ENCODE results near the gene ADSL. TPM values are rescaled to one million over a fixed set of nuclear protein-coding genes. Genes with fewer than 3 reads are reported as not detected.

Gene ADSL
- total and polyA plus RNA-seq, 2 donors (not counting 1 experiment from before 2014, with no cell fraction given) = 61.0 to 63.8 TPM

DNA sequence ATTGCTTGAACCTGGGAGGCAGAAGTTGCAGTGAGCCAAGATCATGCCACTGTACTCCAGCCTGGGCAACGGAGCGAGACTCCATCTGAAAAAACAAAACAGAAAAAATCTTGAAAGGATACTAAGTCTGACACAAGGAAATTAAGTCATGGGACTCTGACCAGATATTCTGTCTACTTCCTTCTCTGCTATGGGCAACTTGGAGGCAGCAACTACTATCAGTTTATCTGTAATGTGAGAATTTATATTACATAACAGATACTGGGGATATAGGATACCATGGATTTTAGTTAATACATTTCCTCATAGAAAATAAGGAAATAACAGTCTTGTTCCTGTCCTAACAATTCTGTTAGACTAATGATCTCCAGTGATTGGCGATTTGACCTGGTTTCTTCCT, 22.5 kb downstream of the ADSL start:
- TF ChIP-seq EZH2 (IDR thresholded peaks at IDR 0.05; ENCODE audit: borderline replicate concordance, insufficient read depth, low read depth, low read length, poor library complexity, severe bottlenecking) = no peak
- TF ChIP-seq, protein P1, sequence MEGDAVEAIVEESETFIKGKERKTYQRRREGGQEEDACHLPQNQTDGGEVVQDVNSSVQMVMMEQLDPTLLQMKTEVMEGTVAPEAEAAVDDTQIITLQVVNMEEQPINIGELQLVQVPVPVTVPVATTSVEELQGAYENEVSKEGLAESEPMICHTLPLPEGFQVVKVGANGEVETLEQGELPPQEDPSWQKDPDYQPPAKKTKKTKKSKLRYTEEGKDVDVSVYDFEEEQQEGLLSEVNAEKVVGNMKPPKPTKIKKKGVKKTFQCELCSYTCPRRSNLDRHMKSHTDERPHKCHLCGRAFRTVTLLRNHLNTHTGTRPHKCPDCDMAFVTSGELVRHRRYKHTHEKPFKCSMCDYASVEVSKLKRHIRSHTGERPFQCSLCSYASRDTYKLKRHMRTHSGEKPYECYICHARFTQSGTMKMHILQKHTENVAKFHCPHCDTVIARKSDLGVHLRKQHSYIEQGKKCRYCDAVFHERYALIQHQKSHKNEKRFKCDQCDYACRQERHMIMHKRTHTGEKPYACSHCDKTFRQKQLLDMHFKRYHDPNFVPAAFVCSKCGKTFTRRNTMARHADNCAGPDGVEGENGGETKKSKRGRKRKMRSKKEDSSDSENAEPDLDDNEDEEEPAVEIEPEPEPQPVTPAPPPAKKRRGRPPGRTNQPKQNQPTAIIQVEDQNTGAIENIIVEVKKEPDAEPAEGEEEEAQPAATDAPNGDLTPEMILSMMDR (IDR thresholded peaks at IDR 0.05) = no peak
- H3K9me3 Mint-ChIP-seq (ENCODE audit: insufficient read depth) = no peaks in the 10 kb centered on the region
- ChIA-PET CTCF (interaction anchor here (0.9 kb wide), 1 partner anchor 68 kb away, joined by 3 read pairs; no protein-coding TSS in a partner anchor), POLR2A (no interaction called here)
- intact Hi-C loops (cut with micrococcal nuclease) = no loop called here
- Histone ChIP-seq H4K20me1 (ENCODE audit: control insufficient read depth, insufficient read depth, low read length, poor library complexity, severe bottlenecking) (no peaks in the 10 kb centered on the region), H3K9me3 (ENCODE audit: control extremely low read depth in 1 of 3, control insufficient read depth in 2 of 3, insufficient read depth in 1 of 3, low read length in 2 of 3) (no peaks in the 10 kb centered on the region), H3K27me3 (replicated peaks in 1 of 4; ENCODE audit: control extremely low read depth in 1 of 4, control insufficient read depth in 3 of 4, insufficient read depth in 4 of 4, low read length in 3 of 4) (no peaks in the 10 kb centered on the region), H3K9ac (ENCODE audit: low read length) (no peak overlapping the region), H2AFZ (ENCODE audit: insufficient read depth, low read depth, low read length, poor library complexity, severe bottlenecking) (no peak overlapping the region), H3K4me3 (ENCODE audit: control extremely low read depth in 1 of 5, extremely low read depth in 1 of 5, insufficient read depth in 1 of 5, low read depth in 2 of 5, low read length in 4 of 5) (no peak overlapping the region), H3K4me1 (ENCODE audit: control insufficient read depth in 2 of 2, insufficient read depth in 2 of 2, low read length in 2 of 2) (peaks cover 6 to 9% of the 10 kb centered on the region in 2 donors), H3K79me2 (ENCODE audit: control insufficient read depth, insufficient read depth, low read length) (peaks cover 35% of the 10 kb centered on the region), H3K4me2 (replicated peaks; ENCODE audit: low read depth, low read length, poor library complexity, severe bottlenecking) (no peak overlapping the region), H3K36me3 (replicated peaks in 1 of 2; ENCODE audit: control extremely low read depth in 1 of 2, control insufficient read depth in 1 of 2, extremely low read depth in 1 of 2, insufficient read depth in 2 of 2, low read length in 1 of 2) (peaks cover 11 to 40% of the 10 kb centered on the region in 2 experiments), H3K27ac (ENCODE audit: low read length in 2 of 2) (no peak overlapping the region)
- ATAC-seq (ENCODE audit: low read depth) (no peak), DNase-seq (no peak)
- peaks cover 23% of the 10 kb centered on the region for H3K4me1 Mint-ChIP-seq
- WGBS (ENCODE audit: insufficient coverage) = 100% methylated on average over 2 of the region's 3 CpGs
- no peaks in the 10 kb centered on the region for H3K27me3 Mint-ChIP-seq
- H3K4me3 Mint-ChIP-seq = no peak overlapping the region
- H3K27ac Mint-ChIP-seq = no peak overlapping the region

DNA sequence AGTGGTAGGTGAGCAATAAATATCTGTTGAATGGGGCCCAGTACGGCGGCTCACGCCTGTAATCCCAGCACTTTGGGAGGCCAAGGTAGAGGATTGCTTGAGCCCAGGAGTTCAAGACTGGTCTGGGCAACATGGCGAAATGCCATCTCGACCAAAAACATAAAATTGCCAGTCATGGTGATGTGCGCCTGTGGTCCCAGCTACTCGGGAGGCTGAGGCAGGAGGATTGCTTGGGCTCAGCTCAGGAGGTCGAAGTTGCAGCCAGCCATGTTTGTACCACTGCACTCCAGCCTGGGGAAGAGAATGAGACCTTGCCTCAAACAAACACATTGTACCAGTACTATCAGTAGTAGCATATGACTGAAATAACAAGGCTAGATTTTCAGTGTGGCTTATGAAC, 28.3 kb downstream of the ADSL start:
- WGBS (ENCODE audit: insufficient coverage) = 98% methylated on average over 7 of the region's 8 CpGs
- Histone ChIP-seq H3K4me3 (ENCODE audit: control extremely low read depth in 1 of 5, extremely low read depth in 1 of 5, insufficient read depth in 1 of 5, low read depth in 2 of 5, low read length in 4 of 5) (no peak overlapping the region), H3K27ac (ENCODE audit: low read length in 2 of 2) (peak overlapping the region in 1 of 2 donors; percentile 71), H3K4me1 (ENCODE audit: control insufficient read depth in 2 of 2, insufficient read depth in 2 of 2, low read length in 2 of 2) (peaks cover 46 to 53% of the 10 kb centered on the region in 2 donors), H3K9me3 (ENCODE audit: control extremely low read depth in 1 of 3, control insufficient read depth in 2 of 3, insufficient read depth in 1 of 3, low read length in 2 of 3) (no peaks in the 10 kb centered on the region), H3K79me2 (ENCODE audit: control insufficient read depth, insufficient read depth, low read length) (peaks cover 90% of the 10 kb centered on the region), H2AFZ (ENCODE audit: insufficient read depth, low read depth, low read length, poor library complexity, severe bottlenecking) (no peak overlapping the region), H3K4me2 (replicated peaks; ENCODE audit: low read depth, low read length, poor library complexity, severe bottlenecking) (no peak overlapping the region), H4K20me1 (ENCODE audit: control insufficient read depth, insufficient read depth, low read length, poor library complexity, severe bottlenecking) (peaks cover 8% of the 10 kb centered on the region), H3K27me3 (replicated peaks in 1 of 4; ENCODE audit: control extremely low read depth in 1 of 4, control insufficient read depth in 3 of 4, insufficient read depth in 4 of 4, low read length in 3 of 4) (no peaks in the 10 kb centered on the region), H3K36me3 (replicated peaks in 1 of 2; ENCODE audit: control extremely low read depth in 1 of 2, control insufficient read depth in 1 of 2, extremely low read depth in 1 of 2, insufficient read depth in 2 of 2, low read length in 1 of 2) (peaks cover 5% of the 10 kb centered on the region in 2 experiments), H3K9ac (ENCODE audit: low read length) (no peak overlapping the region)
- H3K9me3 Mint-ChIP-seq (ENCODE audit: insufficient read depth) = no peaks in the 10 kb centered on the region
- H3K27me3 Mint-ChIP-seq = no peaks in the 10 kb centered on the region
- TF ChIP-seq, protein P1 (IDR thresholded peaks at IDR 0.05) = no peak
- no peak for TF ChIP-seq EZH2 (IDR thresholded peaks at IDR 0.05; ENCODE audit: borderline replicate concordance, insufficient read depth, low read depth, low read length, poor library complexity, severe bottlenecking)
- intact Hi-C loops (cut with micrococcal nuclease) = loop anchor here (5.0 kb wide), 1 partner anchor 273 kb away; no protein-coding TSS in a partner anchor
- peaks cover 69% of the 10 kb centered on the region for H3K4me1 Mint-ChIP-seq
- POLR2A ChIA-PET = no interaction called here
- CTCF ChIA-PET = interaction anchor here (1.1 kb wide), 1 partner anchor 23 kb away, joined by 3 read pairs; no protein-coding TSS in a partner anchor
- H3K4me3 Mint-ChIP-seq = no peak overlapping the region
- ATAC-seq (ENCODE audit: low read depth) (no peak), DNase-seq (no peak)
- H3K27ac Mint-ChIP-seq = no peak overlapping the region

Data from B cell (primary cell).